Measurements from ENCODE around the gene SLC5A12. TPM values are rescaled to one million over a fixed set of nuclear protein-coding genes. Genes with fewer than 3 reads are reported as not detected.

The SLC5A12 gene
- polyA plus RNA-seq, 2 of the 4 experiments (the other 2 are of a cell fraction), result not detected

DNA sequence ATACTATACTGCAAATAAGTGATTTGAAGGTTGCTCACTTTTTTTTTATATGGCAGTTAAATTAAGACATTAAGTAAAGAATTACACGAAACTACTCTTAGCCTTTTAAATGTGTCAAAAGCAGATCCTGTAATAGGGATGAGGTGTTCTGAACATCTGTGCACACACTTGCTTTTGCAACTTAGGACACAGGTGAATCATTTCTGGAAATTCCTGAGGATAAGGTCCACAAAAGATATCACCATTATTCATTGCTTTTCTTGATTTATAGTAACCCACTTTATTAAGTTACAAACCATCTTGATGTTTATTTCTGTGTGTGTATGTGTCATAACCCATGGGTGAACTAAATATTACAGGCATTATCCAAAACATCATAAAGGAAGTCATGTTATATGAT is 55.9 kb downstream of the SLC5A12 start:
- ChIA-PET POLR2A (no interaction called here), CTCF (no interaction called here)
- WGBS (ENCODE audit: missing lambda C conversion rate), result 0% methylated on average over 1 of the region's 1 CpG
- Histone ChIP-seq H3K9me3 (no peaks in the 10 kb centered on the region), H3K4me2 (no peak overlapping the region), H3K27ac (no peak overlapping the region), H3K4me1 (no peaks in the 10 kb centered on the region), H3K4me3 (no peak overlapping the region)
- FAIRE-seq, result no peak
- ATAC-seq, result no peak
- DNase-seq (ENCODE audit: low read depth in 1 of 2, low spot score in 1 of 2), result no peak
- TF ChIP-seq, protein P1, sequence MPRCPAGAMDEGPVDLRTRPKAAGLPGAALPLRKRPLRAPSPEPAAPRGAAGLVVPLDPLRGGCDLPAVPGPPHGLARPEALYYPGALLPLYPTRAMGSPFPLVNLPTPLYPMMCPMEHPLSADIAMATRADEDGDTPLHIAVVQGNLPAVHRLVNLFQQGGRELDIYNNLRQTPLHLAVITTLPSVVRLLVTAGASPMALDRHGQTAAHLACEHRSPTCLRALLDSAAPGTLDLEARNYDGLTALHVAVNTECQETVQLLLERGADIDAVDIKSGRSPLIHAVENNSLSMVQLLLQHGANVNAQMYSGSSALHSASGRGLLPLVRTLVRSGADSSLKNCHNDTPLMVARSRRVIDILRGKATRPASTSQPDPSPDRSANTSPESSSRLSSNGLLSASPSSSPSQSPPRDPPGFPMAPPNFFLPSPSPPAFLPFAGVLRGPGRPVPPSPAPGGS (IDR thresholded peaks at IDR 0.05), result no peak
- TF ChIP-seq, protein P2, sequence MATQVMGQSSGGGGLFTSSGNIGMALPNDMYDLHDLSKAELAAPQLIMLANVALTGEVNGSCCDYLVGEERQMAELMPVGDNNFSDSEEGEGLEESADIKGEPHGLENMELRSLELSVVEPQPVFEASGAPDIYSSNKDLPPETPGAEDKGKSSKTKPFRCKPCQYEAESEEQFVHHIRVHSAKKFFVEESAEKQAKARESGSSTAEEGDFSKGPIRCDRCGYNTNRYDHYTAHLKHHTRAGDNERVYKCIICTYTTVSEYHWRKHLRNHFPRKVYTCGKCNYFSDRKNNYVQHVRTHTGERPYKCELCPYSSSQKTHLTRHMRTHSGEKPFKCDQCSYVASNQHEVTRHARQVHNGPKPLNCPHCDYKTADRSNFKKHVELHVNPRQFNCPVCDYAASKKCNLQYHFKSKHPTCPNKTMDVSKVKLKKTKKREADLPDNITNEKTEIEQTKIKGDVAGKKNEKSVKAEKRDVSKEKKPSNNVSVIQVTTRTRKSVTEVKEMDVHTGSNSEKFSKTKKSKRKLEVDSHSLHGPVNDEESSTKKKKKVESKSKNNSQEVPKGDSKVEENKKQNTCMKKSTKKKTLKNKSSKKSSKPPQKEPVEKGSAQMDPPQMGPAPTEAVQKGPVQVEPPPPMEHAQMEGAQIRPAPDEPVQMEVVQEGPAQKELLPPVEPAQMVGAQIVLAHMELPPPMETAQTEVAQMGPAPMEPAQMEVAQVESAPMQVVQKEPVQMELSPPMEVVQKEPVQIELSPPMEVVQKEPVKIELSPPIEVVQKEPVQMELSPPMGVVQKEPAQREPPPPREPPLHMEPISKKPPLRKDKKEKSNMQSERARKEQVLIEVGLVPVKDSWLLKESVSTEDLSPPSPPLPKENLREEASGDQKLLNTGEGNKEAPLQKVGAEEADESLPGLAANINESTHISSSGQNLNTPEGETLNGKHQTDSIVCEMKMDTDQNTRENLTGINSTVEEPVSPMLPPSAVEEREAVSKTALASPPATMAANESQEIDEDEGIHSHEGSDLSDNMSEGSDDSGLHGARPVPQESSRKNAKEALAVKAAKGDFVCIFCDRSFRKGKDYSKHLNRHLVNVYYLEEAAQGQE (IDR thresholded peaks at IDR 0.05), result no peak
- TF ChIP-seq JUNB (IDR thresholded peaks at IDR 0.05), result no peak
- TF ChIP-seq POLR2AphosphoS2 (conservative IDR thresholded peaks at IDR 0.05; ENCODE audit: low read length), result no peak
- TF ChIP-seq, protein P3, sequence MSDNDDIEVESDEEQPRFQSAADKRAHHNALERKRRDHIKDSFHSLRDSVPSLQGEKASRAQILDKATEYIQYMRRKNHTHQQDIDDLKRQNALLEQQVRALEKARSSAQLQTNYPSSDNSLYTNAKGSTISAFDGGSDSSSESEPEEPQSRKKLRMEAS (IDR thresholded peaks at IDR 0.05), result no peak
- no peak for TF ChIP-seq JUN (IDR thresholded peaks at IDR 0.05)

DNA sequence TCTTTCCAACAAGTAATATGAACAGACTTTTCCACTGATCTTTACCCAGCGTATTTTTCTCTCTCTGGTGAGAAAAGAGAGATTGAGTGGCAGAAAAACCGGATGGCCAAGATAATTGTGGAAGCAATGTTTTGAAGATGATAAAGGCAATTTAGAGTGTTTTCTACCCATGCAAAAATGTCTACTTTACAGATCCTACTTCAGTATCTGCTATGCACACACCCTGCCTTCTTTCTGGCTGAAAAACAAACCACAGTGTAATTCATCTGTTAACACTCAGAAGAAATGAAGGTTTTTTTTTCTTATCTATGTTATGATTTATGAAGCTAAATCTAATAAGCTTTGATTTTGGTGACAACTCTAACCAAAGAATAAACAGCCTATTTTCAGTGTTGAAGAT is 56.8 kb downstream of the SLC5A12 start:
- no peak for DNase-seq (ENCODE audit: low read depth in 1 of 2, low spot score in 1 of 2)
- H3K4me1 ChIP-seq, result no peaks in the 10 kb centered on the region
- no peak for ATAC-seq
- H3K9me3 ChIP-seq, result no peaks in the 10 kb centered on the region
- no peak overlapping the region for H3K4me2 ChIP-seq
- no peak for TF ChIP-seq SMC3 (IDR thresholded peaks at IDR 0.05)
- TF ChIP-seq KDM1A (IDR thresholded peaks at IDR 0.05; ENCODE audit: low read depth), result no peak
- TF ChIP-seq ZC3H11A (IDR thresholded peaks at IDR 0.05), result no peak
- TF ChIP-seq MAFK (IDR thresholded peaks at IDR 0.05; ENCODE audit: partially characterized antibody), result no peak
- TF ChIP-seq ZFP36 (IDR thresholded peaks at IDR 0.05; ENCODE audit: borderline replicate concordance, partially characterized antibody), result no peak
- TF ChIP-seq TFCP2L1 (CRISPR knock-in tag; IDR thresholded peaks at IDR 0.05), result no peak
- no peak for TF ChIP-seq ZSCAN20 (CRISPR knock-in tag; IDR thresholded peaks at IDR 0.05)
- no peak for TF ChIP-seq RAD21 (conservative IDR thresholded peaks at IDR 0.05 in 1 of 2, IDR thresholded peaks at IDR 0.05 in 1 of 2)
- TF ChIP-seq, protein P4, sequence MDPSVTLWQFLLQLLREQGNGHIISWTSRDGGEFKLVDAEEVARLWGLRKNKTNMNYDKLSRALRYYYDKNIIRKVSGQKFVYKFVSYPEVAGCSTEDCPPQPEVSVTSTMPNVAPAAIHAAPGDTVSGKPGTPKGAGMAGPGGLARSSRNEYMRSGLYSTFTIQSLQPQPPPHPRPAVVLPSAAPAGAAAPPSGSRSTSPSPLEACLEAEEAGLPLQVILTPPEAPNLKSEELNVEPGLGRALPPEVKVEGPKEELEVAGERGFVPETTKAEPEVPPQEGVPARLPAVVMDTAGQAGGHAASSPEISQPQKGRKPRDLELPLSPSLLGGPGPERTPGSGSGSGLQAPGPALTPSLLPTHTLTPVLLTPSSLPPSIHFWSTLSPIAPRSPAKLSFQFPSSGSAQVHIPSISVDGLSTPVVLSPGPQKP (IDR thresholded peaks at IDR 0.05; ENCODE audit: low read depth, low read length), result no peak
- WGBS (ENCODE audit: missing lambda C conversion rate), result 1% methylated on average over 2 of the region's 2 CpGs
- no peak for FAIRE-seq
- ChIA-PET POLR2A (no interaction called here), CTCF (no interaction called here)
- no peak overlapping the region for H3K4me3 ChIP-seq
- no peak overlapping the region for H3K27ac ChIP-seq

DNA sequence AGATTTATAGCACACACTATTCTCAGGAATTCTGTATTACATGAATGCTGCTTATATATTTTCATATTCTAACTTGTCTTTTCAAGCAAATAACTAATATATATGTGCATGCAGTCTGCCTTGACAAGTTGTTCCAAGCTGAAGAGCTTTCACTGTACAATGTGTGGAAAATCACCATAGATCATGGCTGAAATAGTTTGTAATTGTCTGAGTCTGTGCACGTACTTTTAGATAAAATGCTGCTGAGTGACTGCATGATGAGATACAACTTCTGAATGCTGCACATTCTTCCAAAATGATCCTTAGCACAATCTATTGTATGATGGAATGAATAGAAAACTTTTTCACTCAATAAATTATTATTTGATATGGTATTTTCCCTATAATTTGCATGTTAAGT is 58.9 kb downstream of the SLC5A12 start:
- no peak for DNase-seq (ENCODE audit: low read depth in 1 of 2, low spot score in 1 of 2)
- H3K4me3 ChIP-seq, result no peak overlapping the region
- ATAC-seq, result no peak
- CTCF ChIA-PET, result no interaction called here
- FAIRE-seq, result no peak
- 7% methylated on average over 1 of the region's 1 CpG for WGBS (ENCODE audit: missing lambda C conversion rate)
- no peaks in the 10 kb centered on the region for H3K4me1 ChIP-seq
- TF ChIP-seq EHMT2 (IDR thresholded peaks at IDR 0.05; ENCODE audit: low read depth) (no peak), EHF (CRISPR knock-in tag; IDR thresholded peaks at IDR 0.05) (no peak), MAFK (IDR thresholded peaks at IDR 0.05; ENCODE audit: partially characterized antibody) (no peak), KDM5A (IDR thresholded peaks at IDR 0.05) (no peak), GATA3 (IDR thresholded peaks at IDR 0.05; ENCODE audit: borderline replicate concordance) (no peak), CBX2 (IDR thresholded peaks at IDR 0.05; ENCODE audit: borderline replicate concordance, low read depth) (no peak), JUNB (IDR thresholded peaks at IDR 0.05) (no peak), TP53 (CRISPR knock-in tag; IDR thresholded peaks at IDR 0.05) (no peak), RCOR1 (IDR thresholded peaks at IDR 0.05; ENCODE audit: low read depth, low read length) (no peak), POLR2A (IDR thresholded peaks at IDR 0.05; ENCODE audit: low read length) (no peak), HEYL (CRISPR knock-in tag; IDR thresholded peaks at IDR 0.05) (no peak), KDM1A (IDR thresholded peaks at IDR 0.05; ENCODE audit: low read depth) (no peak), EP300 (IDR thresholded peaks at IDR 0.05) (no peak), CHD2 (IDR thresholded peaks at IDR 0.05; ENCODE audit: low read length, partially characterized antibody) (no peak), HOXB5 (CRISPR knock-in tag; IDR thresholded peaks at IDR 0.05) (no peak), RNF2 (IDR thresholded peaks at IDR 0.05; ENCODE audit: borderline replicate concordance, low read depth) (no peak)
- TF ChIP-seq, protein P4 (IDR thresholded peaks at IDR 0.05; ENCODE audit: low read depth, low read length), result no peak
- TF ChIP-seq, protein P3 (IDR thresholded peaks at IDR 0.05), result no peak
- H3K9me3 ChIP-seq, result no peaks in the 10 kb centered on the region
- H3K4me2 ChIP-seq, result no peak overlapping the region
- H3K27ac ChIP-seq, result no peak overlapping the region
- POLR2A ChIA-PET, result no interaction called here
